ENCODE measurements around the gene ST8SIA2.

Gene ST8SIA2

GRCh38 chr15:92499731-92500530 lies 106.2 kb downstream of the ST8SIA2 start:
- no peak for DNase-seq

GRCh38 chr15:92502336-92502735 lies 108.7 kb downstream of the ST8SIA2 start:
- no peak for DNase-seq

GRCh38 chr15:92502930-92503857 lies 109.5 kb downstream of the ST8SIA2 start:
- DNase-seq = no peak

GRCh38 chr15:92503889-92504288 lies 110.2 kb downstream of the ST8SIA2 start:
- DNase-seq = no peak

GRCh38 chr15:92505611-92506010 lies 111.9 kb downstream of the ST8SIA2 start:
- DNase-seq = no peak

- DNase-seq = no peak
Observed at GRCh38 chr15:92506506-92506905, 112.8 kb downstream of the ST8SIA2 start.

GRCh38 chr15:92510163-92510882 lies 116.6 kb downstream of the ST8SIA2 start:
- DNase-seq = no peak
